ENCODE measurements around the gene ATP7A.
A peak's percentile ranks its signal among the peaks of the same experiment; 100 is the strongest.
"Not testable (repeated sequence)": the region's sequence is repeated elsewhere in the genome, so short reads cannot be mapped to it uniquely, and the experiment has no call there.

The ATP7A gene

DNA sequence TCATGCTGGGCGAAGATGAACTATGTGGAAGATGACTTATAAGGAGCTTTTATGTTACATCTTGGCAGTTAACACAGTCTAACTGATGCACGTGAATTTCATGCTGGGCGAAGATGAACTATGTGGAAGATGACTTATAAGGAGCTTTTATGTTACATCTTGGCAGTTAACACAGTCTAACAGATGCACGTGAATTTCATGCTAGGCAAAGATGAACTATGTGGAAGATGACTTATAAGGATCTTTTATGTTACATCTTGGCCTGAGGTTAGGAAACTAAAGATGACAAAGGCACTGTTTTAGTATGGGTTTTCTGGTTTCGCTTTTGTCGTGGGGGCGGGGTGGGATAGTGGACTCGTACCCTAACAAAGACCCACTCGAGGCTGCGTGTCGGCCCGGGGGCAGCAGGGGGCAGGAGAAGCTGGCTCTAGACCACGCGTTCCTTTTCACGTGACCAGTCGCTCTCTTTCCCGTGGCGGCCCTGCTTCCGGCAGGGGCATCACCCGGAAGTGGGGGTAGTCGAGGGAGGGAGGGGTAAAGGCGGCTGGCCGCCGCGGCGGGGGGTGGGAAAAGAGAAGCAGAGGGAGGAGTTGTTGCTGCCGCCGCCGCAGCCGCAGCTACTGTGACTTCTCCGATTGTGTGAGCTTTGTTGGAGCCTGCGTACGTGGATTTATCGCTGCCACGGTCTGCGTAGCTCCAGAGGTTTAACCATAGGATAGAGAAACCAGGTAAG is at the start of gene ATP7A:
ATP7A (plus strand) TSS at position 586 of the 733 bp plus-strand sequence. CDS start 60,949 bp downstream, outside the sequence.
- DNase-seq = peak; percentile 91 to 94 (median 93)

DNA sequence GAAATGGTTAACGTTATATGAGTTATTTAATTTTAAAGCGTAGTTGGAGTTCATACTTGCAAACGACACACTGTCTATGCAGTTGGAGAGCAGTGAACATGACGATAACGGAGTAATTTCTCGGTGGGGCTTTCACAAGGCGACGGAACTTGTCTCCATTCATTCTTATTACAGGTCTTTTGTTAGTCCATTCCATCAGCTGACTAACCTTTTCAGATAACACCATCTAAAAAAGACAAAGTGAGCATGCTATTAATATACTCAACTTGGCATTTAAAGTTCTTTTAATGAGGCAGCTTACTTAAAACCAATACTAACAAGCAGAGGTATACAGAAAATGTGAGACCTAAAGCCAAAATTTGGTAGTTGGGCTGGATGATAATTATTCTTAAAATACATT is 35.1 kb upstream of the ATP7A start:
- no peak for DNase-seq

DNA sequence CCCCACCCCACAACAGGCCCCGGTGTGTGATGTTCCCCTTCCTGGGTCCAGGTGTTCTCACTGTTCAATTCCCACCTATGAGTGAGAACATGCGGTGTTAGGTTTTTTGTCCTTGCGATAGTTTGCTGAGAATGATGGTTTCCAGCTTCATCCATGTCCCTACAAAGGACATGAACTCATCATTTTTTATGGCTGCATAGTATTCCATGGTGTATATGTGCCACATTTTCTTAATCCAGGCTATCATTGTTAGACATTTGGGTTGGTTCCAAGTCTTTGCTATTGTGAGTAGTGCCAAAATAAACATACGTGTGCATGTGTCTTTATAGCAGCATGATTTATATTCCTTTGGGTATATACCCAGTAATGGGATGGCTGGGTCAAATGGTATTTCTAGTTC is 29.1 kb upstream of the ATP7A start:
- not testable (repeated sequence) for DNase-seq

DNA sequence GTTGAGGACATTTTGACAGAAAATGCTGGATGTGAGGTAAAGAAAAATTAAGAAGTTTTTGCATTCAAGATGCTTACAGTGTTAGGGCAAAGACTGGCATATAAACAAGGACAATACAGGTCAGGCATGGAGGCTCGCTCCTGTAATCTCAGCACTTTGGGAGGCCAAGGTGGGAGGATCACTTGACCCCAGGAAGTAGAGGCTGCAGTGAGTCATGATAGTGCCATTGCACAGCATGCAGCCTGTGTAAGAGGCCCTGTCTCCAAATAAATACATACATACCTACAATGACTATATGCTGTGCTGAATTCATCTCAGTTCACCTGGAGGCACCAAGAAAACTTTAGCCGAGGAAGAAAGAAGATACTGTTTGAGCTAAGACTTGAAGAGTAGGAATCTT is 17.6 kb upstream of the ATP7A start:
- no peak for DNase-seq

DNA sequence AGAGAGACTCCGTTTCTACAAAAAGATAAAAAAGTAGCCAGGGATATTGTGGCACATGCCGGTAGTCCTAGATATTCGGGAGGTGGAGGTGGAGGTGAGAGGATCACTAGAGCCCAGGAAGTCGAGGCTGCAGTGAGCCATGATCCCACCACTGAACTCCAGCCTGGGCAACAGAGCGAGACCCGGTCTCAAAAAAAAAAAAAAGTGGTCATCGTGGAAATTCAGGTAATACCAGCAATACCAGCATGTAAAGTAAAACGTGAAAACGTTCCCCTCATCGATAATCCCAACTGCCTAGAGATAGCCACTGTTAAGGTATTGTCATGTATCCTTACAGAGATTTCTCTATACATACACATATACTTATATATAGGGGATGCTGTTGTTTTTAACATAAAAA is 16.8 kb upstream of the ATP7A start:
- no peak for DNase-seq

DNA sequence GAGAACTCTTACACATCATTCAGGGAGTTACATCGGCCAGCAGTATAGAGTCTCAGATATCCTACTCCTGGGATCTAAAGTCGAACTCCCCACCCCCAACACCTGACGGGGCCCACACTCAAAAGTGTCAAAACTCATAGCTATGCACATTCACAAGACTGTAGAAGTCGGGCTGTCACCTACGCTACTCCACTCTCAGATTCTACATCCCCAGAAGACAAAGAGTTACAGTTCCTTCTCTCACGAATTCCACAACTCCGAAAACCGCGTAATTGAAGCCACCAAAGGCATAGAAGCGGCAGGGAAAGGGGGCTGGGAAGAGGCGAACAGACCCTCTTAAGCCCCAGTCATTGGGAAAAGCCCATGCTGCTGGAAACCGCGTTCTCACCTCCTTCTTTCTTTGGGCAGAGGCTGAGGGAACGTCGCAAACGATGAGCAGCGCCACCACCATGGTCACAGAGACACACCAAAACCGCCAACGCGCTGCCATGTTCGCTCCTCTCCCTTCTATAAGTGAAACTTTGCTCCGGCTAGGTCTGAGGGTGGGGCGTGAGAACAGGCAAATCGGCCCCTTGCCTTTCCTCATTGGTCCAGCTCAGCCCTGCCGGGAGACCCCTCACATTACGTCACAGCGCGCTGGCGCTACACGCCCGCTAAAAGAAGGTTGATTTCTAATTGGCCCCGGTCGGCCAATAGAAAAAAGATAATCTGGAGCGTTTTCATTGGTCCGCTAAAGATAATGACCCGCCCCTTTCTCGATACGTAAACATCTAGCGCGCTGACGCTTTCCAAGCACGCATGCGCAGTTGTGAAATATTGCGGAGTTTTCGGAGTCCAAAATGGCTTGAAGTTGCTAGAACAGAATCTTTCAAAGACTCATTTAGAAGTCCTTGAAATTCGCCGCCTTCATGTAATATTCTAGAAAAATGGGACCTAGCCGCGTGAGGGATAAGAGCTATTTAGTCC is 15.3 kb upstream of the ATP7A start, which contains the start of gene MAGT1:
MAGT1 (minus strand) TSS at position 515 of the 966 bp plus-strand sequence; CDS start at position 490, 25 bp downstream.
- peak; percentile 93 to 97 (median 96) for DNase-seq

DNA sequence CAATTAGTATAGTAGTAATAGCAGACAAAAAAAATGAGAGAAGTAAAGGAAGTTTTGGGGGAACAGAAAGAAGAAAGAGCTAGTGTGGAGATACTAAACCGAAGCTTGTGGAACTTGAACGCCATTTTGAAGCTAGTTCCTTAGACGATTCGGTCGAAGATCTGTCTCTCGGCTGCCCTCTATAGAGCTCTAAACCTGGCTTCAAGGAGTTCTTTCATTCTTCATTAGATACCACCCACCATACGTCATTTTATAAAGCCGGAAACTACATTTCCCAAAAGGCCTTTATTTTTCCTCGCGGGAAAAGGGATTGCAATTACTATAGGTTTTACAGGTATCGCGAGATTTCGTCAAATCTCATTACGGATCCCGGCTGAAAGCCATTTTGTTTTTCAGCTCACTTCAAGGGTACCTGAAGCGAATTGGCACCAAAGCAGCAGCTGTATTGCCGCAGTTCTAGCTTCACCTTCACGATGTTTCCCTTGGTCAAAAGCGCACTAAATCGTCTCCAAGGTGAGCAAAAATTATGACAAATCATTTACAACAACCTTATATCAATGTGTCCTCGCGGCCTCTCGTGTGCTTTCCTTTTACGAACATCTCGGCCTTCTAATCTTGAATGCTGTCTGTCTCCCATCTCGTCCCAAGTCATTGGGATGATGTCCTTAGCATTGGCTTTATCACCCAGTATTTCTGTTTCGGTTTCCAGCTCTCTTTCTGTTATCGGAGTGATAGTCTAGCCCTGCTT is 11.2 kb upstream of the ATP7A start, which contains the start of gene COX7B:
COX7B (plus strand) TSS at position 388 of the 748 bp plus-strand sequence; CDS start at position 474, 86 bp downstream.
- peak; percentile 87 to 98 (median 97) for DNase-seq

DNA sequence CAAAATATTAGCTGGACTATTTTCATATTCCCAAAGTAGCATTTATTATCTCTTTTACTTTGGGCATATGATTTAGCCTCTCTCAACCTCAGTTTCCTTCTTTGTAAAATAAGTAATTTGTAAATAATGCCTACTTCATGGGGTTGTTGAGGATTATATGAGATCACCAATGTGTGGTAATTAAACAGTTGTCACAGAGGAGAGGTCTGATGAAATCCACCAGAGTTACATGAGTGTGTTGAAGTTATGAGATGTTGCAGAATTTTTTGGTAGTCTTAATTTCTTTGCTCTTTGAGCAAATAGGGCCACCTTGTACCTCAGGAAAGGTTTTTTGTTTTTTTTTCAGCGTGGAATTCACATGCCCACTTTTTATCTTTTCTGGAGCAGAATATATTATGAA is 9.8 kb upstream of the ATP7A start:
- DNase-seq = peak in 2 of 3 donors; percentile 65 to 70

DNA sequence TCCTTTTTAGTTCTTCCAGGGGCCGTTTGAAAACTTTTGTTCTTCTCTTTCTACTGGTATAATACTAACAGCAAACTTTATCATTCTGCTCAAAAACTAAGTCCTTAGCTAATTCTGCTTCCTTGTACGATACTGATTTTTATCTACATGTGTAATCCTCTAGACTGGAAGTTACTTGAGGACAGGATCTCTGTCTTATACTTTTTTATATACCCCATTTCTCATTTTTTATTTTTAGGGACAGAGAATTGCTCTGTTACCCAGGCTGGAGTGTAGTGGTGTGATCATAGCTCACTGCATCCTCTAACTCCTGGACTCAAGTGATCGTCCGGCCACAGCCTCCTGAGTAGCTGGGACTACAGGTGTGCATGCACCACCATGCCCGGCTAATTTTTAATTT is 9.0 kb upstream of the ATP7A start:
- DNase-seq = no peak

DNA sequence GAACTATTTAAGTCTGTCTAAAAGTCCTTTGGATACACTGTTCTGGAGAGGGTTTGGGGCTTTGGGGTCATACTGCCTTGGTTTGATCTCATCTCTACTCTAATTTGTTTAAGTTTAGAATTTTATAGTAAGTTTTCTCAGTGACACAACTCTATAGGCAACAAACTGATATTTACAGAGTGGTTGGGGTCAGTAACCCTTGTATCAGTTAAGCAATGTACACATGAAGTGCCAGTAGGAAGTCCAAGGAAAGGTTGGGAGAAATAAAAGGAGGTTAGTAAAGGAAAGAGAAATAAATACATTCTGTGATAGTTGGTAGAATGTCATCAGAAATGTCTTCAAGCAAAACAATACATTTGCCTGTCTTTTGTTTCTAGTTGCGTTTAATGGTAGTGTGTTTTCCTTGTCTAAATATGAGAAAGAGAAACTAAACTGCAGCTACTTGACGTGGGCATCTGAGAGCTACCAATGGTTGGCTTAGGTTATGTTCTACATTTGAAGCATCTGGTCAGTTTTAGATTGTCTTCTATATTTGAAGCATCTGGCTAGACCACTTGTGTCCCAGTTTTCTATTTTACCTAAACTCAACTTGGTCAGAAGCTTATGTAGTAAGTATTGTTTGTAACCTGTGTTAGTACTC is 6.9 kb downstream of the ATP7A start:
- DNase-seq = no peak

DNA sequence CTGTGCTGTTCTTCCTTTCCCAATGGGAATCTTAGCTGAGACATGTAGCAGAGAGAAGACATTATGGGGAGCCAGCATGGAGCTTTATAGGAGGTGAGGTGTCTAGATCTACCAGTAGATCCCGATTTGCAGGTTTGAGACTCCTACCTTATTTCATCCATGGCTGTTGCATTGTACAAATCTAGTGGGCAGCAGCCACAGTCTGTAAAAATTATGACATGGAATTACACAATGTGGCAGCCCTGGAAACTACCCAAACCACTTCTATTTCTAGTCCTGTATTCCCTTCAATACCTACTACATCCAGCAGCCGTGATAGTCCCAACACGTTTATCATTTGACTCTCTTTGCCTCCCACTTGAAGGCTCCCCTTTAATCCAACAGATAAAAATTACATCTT is 8.1 kb downstream of the ATP7A start:
- DNase-seq = peak; percentile 32 to 51 (median 43)

DNA sequence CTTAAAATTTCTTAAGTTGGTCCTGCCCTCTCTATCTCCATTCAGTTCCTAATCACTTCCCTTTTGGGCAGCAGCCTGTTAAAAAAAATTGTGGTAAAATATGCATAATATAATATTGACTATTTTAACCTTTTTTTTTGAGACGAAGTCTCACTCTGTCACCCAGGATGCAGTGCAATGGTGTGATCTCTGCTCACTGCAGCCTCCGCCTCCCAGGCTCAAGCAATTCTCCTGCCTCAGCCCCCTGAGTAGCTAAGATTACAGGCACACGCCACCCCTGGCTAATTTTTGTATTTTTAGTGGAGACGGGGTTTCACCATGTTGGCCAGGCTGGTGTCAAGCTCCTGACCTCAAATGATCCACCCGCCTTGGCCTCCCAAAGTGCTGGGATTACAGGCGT is 8.9 kb downstream of the ATP7A start:
- not testable (repeated sequence) for DNase-seq

DNA sequence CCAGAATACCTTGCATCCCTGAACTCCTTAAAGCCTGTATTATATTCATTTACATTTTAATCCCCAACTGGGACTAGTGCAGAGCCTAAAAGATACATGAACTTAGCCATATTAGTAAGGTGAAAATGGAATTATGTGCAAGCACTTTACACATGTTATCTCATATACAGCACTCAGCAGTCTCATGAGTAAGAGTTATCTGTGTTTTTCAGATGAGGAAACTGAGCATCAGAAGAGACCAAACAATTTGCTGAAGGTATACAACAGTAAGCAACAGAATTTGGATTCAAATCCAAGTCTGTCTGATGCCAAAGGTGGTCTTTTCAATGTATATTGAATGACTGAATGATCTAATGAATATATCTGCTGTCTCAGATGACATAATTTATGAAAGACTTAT is 12.3 kb downstream of the ATP7A start:
- no peak for DNase-seq

DNA sequence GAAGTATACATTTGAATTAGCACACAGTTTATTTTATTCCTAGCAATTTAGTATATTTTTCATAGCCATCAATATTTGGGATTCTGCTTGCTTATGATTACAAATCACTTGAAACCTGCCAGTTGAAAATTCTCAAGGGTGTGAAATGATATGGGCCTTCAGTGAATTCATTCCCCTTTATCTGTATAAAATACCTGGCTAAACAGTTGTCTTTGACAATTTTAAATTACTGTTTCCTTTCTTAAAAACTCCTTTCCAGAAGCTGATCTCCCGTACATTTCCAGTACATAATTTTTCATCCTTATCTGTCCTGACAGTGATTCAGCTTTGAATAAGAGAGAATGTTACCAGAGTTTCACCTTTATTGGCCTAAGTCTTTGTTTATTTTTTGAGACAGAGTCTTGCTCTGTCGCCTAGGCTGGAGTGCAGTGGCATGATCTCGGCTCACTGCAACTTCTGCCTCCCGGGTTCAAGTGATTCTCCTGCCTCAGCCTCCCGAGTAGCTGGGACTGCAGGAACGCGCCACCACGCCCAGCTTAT is 13.9 kb downstream of the ATP7A start:
- no peak for DNase-seq

DNA sequence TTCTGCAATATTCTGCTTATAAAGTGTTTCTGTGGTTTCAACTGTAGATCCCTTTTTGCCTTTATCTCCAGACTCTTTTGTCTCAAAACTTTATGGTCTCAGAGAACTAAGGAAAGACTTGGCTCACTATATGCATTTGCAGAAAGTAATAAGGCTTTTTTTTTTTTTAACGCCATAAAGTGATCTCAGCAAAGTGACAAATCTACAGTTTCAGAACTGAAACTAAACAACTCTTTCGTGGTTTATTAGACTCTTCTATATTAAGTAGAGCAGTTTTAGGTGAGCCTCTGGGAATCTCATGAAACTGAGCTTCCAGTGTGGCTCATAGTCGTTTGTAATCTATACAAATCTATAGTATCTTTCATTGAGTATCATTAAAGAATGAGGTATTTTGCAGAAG is 15.3 kb downstream of the ATP7A start:
- DNase-seq = peak in 1 of 3 donors; percentile 20

DNA sequence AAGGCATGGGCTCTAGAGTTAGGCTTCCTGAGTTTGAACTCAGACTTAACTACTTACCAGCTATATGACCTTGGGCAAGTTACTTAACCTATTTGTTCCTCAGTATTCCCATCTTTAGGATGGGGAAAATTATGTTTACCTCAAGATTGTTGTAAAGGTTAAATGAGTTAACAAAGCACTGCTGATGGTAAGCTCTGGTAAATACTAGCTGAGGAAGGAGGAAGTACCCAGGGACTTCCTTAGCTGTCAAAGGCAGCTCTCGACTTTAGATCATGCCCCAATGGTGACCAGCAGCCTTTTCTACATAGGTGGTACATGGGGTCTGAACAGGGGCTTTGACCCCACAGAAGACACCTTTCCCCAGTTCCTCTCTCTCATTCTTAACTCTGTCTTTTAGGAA is 20.1 kb downstream of the ATP7A start:
- peak in 1 of 3 donors; percentile 32 for DNase-seq

DNA sequence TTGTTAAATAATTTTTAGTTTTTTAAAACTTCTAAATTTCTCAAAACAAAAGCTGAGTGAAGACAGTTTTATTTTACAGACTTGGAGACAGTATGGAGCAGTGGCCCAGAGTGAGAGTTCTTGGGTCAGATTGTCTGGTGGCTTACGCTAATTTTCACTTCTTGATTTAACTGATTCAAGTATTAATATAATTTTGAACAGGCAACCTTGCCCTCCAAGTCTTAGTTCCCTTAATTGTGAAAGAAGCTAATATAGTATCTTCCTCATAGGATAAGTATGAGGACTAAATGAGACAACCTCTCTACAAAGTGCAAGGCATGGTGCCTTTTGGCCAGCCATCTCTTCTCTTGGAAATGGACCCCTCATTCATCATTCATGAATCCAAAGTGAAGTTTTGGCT is 25.4 kb downstream of the ATP7A start:
- DNase-seq = peak in 1 of 3 donors; percentile 37

DNA sequence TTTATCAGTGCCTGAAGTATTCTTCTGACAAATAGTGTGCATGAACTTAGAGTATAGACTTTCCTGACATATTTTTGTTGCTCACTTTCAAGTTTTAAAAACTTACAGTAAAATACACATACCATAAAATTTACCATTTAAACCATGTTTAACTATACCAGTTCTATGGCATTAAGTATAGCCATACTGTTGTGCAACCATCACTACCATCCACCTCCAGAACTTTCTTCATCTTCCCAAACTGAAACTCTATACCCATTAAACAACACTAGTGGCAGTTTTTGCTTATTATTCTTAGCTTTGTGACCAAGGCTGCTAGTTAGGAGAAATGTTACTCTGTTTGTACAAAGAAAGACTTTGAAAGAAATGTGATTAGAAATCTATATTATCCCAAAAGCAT is 25.8 kb downstream of the ATP7A start:
- no peak for DNase-seq

DNA sequence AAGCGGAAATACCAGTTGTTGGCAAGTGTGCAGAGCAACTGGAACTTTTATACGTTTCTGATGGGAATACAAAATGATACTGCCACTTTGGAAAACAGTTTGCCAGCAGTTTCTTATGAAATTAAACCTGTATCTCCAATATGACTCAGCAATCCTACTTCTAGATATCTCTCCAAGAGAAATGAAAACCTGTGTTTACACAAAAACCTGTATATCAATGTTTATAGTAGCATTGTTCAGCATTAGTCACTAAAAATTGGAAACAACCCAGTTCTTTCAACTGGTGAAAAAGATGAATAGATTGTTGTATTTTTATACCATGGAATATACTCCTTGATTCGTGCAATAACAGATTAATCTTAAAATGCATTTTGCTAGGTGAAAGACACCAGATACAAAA is 26.8 kb downstream of the ATP7A start:
- no peak for DNase-seq

DNA sequence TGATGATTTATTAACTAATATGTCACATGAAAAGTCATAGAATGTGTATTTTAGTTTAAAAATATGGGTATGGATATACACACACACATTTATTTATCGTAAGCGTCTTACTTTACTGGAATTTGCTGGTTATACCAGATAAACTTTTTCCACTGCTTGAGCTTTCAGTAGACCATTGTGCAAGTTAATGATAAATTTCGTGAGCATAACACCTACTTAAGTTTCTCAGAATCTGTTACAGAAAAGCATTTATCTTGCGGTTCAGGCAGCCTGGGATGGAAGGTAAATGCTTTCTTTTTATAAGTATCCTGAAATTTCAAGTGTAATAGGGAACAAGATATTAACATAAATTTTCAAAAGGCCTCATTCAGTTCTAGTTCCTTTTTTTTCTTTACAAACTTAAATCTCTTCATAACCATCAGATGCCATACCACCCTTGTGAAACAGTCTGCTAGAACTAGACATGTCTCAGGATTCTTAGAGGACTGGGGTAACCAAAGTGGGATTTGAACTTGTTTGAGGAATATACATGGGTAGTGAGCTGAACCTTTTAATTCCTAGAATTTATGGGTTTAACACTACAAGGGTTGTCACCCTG is 27.7 kb downstream of the ATP7A start:
- DNase-seq = no peak

DNA sequence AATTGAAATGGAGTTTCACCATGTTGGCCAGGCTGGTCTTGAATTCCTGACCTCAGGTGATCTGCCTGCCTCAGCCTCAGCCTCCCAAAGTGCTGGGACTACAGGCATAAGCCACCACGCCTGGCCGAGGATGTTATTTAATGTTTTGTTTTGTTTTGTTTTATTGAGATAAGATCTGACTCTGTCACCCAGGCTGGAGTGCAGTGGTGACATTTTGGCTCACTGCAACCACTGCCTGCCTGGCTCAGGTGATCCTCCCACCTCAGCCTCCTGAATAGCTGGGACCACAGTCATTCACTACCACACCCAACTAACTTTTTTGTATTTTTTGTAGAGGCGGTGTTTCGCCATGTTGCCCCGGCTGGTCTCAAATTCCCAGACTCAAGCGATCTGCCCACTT is 34.5 kb downstream of the ATP7A start:
- DNase-seq = not testable (repeated sequence)
